Endothelial cell of umbilical vein (primary cell): Measurements from ENCODE around the gene VPS33B. TPM values are rescaled to one million over a fixed set of nuclear protein-coding genes. Genes with fewer than 3 reads are reported as not detected.

Experiments used
- BruUV-seq: library from RNA; stranded (reverse); fragments of 400-500 nt; replicated peaks from 2 replicates; lab custom pipeline; 2021; lab: Mats Ljungman, UMichigan
- CTCF ChIA-PET: fragments of 300-600, 350-600 bp; sonication (Branson Sonifier 250); formaldehyde crosslinking; loops from one replicate; lab custom pipeline; 2021; ENCODE audit warnings: antibody characterized with exemption, inconsistent platforms; lab: Charles Lee
- POLR2A ChIA-PET: fragments of 300-600, 350-600 bp; sonication (Branson Sonifier 250); formaldehyde crosslinking; loops from one replicate; lab custom pipeline; 2021; ENCODE audit warnings: antibody characterized with exemption, inconsistent platforms; lab: Charles Lee
- DNase-seq: peaks from one replicate; pipeline ENCODE4 v3.0.0-alpha.2; 2011; ENCODE audit warnings: low read depth, low spot score
- FAIRE-seq: peaks from 2 replicates; lab custom pipeline; 2011; peaks lifted over from hg19 to GRCh38; lab: Jason Lieb, UNC
- H2AFZ ChIP-seq: 2 replicates; pipeline ENCODE4 v1.6.0; 2012; ENCODE audit warnings: low read depth, low read length, control low read depth, inconsistent platforms
- H3K27ac ChIP-seq: 2 replicates; pipeline ENCODE4 v1.5.1; 2011; ENCODE audit warnings: low read depth, mild to moderate bottlenecking, control low read depth, low read length, moderate library complexity; ENCODE audit not compliant: insufficient read depth
- H3K27me3 ChIP-seq, 2 experiments: 2 replicates each; pipeline versions ENCODE4 v1.6.0 to v1.6.1; 2011; ENCODE audit warnings: low read length in 2 of 2, mixed read lengths in 1 of 2; ENCODE audit not compliant: control insufficient read depth in 2 of 2, insufficient read depth in 2 of 2
- H3K36me3 ChIP-seq, 2 experiments: 2 replicates in 1 of 2; 3 replicates in 1 of 2; pipeline ENCODE4 v1.5.1; 2011; ENCODE audit warnings: low read length in 2 of 2, mild to moderate bottlenecking in 1 of 2, moderate library complexity in 1 of 2; ENCODE audit not compliant: control insufficient read depth in 2 of 2, insufficient read depth in 2 of 2; ENCODE audit errors: extremely low read depth in 1 of 2
- H3K4me1 ChIP-seq: 3 replicates; pipeline ENCODE4 v1.5.1; 2011; ENCODE audit warnings: mild to moderate bottlenecking, low read length; ENCODE audit not compliant: control insufficient read depth, insufficient read depth; ENCODE audit errors: extremely low read depth
- H3K4me2 ChIP-seq: 2 replicates; pipeline ENCODE4 v1.6.1; 2011; ENCODE audit warnings: low read length, control low read depth, mixed read lengths; ENCODE audit not compliant: insufficient read depth
- H3K4me3 ChIP-seq, 3 experiments: fragments of 200-600 bp in 1 of 3; sonication (generic), shearing (Covaris generic) in 1 of 3; replicated peaks in 1 of 3; 2 replicates each; pipeline ENCODE4 v1.5.1; 2011 to 2016; ENCODE audit warnings: control low read depth in 3 of 3, low read length in 3 of 3, mild to moderate bottlenecking in 2 of 3, inconsistent platforms in 1 of 3, low read depth in 1 of 3, moderate library complexity in 1 of 3; ENCODE audit not compliant: insufficient read depth in 1 of 3
- H3K79me2 ChIP-seq: 2 replicates; pipeline ENCODE4 v1.6.0; 2012; ENCODE audit warnings: low read length, inconsistent platforms; ENCODE audit not compliant: control insufficient read depth, insufficient read depth
- H3K9ac ChIP-seq: replicated peaks from 2 replicates; pipeline ENCODE3; 2011; ENCODE audit warnings: low read length, control low read depth; ENCODE audit not compliant: insufficient read depth; ENCODE audit errors: extremely low read depth
- H3K9me1 ChIP-seq: replicated peaks from 3 replicates; pipeline ENCODE4 v1.6.0; 2011; ENCODE audit warnings: mild to moderate bottlenecking, low read length; ENCODE audit not compliant: control insufficient read depth, insufficient read depth; ENCODE audit errors: extremely low read depth
- H3K9me3 ChIP-seq: replicated peaks from 2 replicates; pipeline ENCODE4 v1.5.1; 2012; ENCODE audit warnings: low read length, inconsistent platforms; ENCODE audit not compliant: control insufficient read depth, insufficient read depth
- H4K20me1 ChIP-seq: replicated peaks from 2 replicates; pipeline ENCODE3; 2011; ENCODE audit warnings: mild to moderate bottlenecking, low read length; ENCODE audit not compliant: control insufficient read depth, insufficient read depth; ENCODE audit errors: extremely low read depth
- CTCF ChIP-seq, 2 donors: IDR thresholded peaks; 1 replicate in 1 of 2; 2 replicates in 1 of 2; pipeline ENCODE4 v1.5.1; 2011; ENCODE audit warnings: low read length in 2 of 2, mild to moderate bottlenecking in 2 of 2, moderate library complexity in 2 of 2, control low read depth in 1 of 2, inconsistent platforms in 1 of 2, low read depth in 1 of 2; ENCODE audit not compliant: insufficient read depth in 1 of 2; ENCODE audit errors: extremely low read depth in 1 of 2
- EZH2 ChIP-seq: IDR thresholded peaks from 2 replicates; pipeline ENCODE4 v1.6.1; 2012; ENCODE audit warnings: borderline replicate concordance, low read depth, mild to moderate bottlenecking, moderate library complexity, low read length, inconsistent platforms; ENCODE audit not compliant: severe bottlenecking
- FOS ChIP-seq: IDR thresholded peaks from 2 replicates; pipeline ENCODE4 v1.6.1; 2011; ENCODE audit warnings: mild to moderate bottlenecking, low read length, moderate library complexity, borderline replicate concordance; ENCODE audit not compliant: insufficient read depth
- GATA2 ChIP-seq: IDR thresholded peaks from 2 replicates; pipeline ENCODE4 v1.7.0; 2011; ENCODE audit warnings: low read depth, mild to moderate bottlenecking, moderate library complexity, mixed read lengths, low read length; ENCODE audit not compliant: insufficient read length, insufficient read depth
- JUN ChIP-seq: IDR thresholded peaks from 2 replicates; pipeline ENCODE4 v1.6.1; 2011; ENCODE audit warnings: borderline replicate concordance, low read depth; ENCODE audit not compliant: insufficient read length, insufficient read depth
- MAX ChIP-seq: IDR thresholded peaks from 2 replicates; pipeline ENCODE4 v1.6.1; 2011; ENCODE audit not compliant: insufficient read depth, insufficient read length
- MYC ChIP-seq: IDR thresholded peaks from one replicate; pipeline ENCODE4 v1.6.1; 2011; ENCODE audit warnings: mild to moderate bottlenecking, low read depth, low read length
- POLR2A ChIP-seq: IDR thresholded peaks from 2 replicates; pipeline ENCODE4 v1.6.1; 2012; ENCODE audit warnings: low read depth, mild to moderate bottlenecking, control low read depth, low read length
- POLR2AphosphoS5 ChIP-seq: IDR thresholded peaks from 2 replicates; pipeline ENCODE4 v1.6.1; 2012; ENCODE audit warnings: low read depth, mild to moderate bottlenecking, control low read depth, low read length, moderate library complexity; ENCODE audit not compliant: insufficient read depth
- dilution Hi-C: fragments of 300-500 bp; cut with MboI; formaldehyde crosslinking; loops from one replicate; pipeline ENCODE4 v1.15.0; 2019; ENCODE audit warnings: low sequenced_read_pairs; ENCODE audit not compliant: extremely low pct_ligation_motif_present
- intact Hi-C: fragments of 100-400 bp; cut with micrococcal nuclease; formaldehyde crosslinking; loops from one replicate; pipeline ENCODE4 v1.10.0; 2022
- polyA plus RNA-seq, 4 experiments: library from polyadenylated mRNA; depleted of rRNA in 3 of 4; stranded (reverse) in 3 of 4; unstranded in 1 of 4; fragments of >200 nt; gene quantifications; 2 replicates each; pipeline versions ENCODE4 v1.2.1 to v1.2.3, GENCODE V29; 2011 to 2012; ENCODE audit warnings: missing spikeins in 1 of 4
- total RNA-seq: library from RNA; stranded (reverse); gene quantifications from 2 replicates; pipeline ENCODE4 v1.2.3, GENCODE V29; 2021

Gene VPS33B
- total and polyA plus RNA-seq, 2 donors (not counting 3 experiments of a cell fraction or from before 2014, with no cell fraction given) = 11.8 to 14.2 TPM

- H2AFZ ChIP-seq = no peak overlapping the region
- H3K36me3 ChIP-seq = peaks cover 7 to 23% of the 10 kb centered on the region in 2 experiments
- H3K27ac ChIP-seq = no peak overlapping the region
- intact Hi-C loops = no loop called here
- no peak for FAIRE-seq
- DNase-seq = no peak
- no peak overlapping the region for H3K4me3 ChIP-seq
- H3K9me1 ChIP-seq = no peaks in the 10 kb centered on the region
- H3K27me3 ChIP-seq = no peaks in the 10 kb centered on the region
- ChIA-PET POLR2A (no interaction called here), CTCF (interaction anchor here (0.6 to 4.0 kb wide), 4 partner anchors 15 to 1095 kb away, joined by 3 to 28 read pairs (median 3); no protein-coding TSS in a partner anchor)
- BruUV-seq = no TSS peak
- H3K4me2 ChIP-seq = no peak overlapping the region
- H3K9me3 ChIP-seq = no peaks in the 10 kb centered on the region
- H3K4me1 ChIP-seq = no peaks in the 10 kb centered on the region
- no peak overlapping the region for H3K9ac ChIP-seq
- H4K20me1 ChIP-seq = no peaks in the 10 kb centered on the region
- dilution Hi-C loops = no loop called here
- no peak for TF ChIP-seq POLR2A
- no peak for TF ChIP-seq FOS
- TF ChIP-seq EZH2 = no peak
- no peaks in the 10 kb centered on the region for H3K79me2 ChIP-seq
These were observed 50.3 kb downstream of the VPS33B start for GRCh38 chr15:90972133-90972532.

- peaks cover 6 to 34% of the 10 kb centered on the region in 2 experiments for H3K36me3 ChIP-seq
These were observed 52.1 kb downstream of the VPS33B start for GRCh38 chr15:90970274-90970673.

More at GRCh38 chr15:90970274-90970673, 52.1 kb downstream of the VPS33B start:
- intact Hi-C loops = no loop called here
- DNase-seq (no peak), FAIRE-seq (no peak)
- Histone ChIP-seq H3K4me1 (no peaks in the 10 kb centered on the region), H3K27ac (no peak overlapping the region), H3K27me3 (no peaks in the 10 kb centered on the region), H3K4me3 (no peak overlapping the region), H3K4me2 (no peak overlapping the region), H3K9ac (no peak overlapping the region), H3K9me3 (no peaks in the 10 kb centered on the region), H2AFZ (no peak overlapping the region), H3K9me1 (no peaks in the 10 kb centered on the region), H4K20me1 (no peaks in the 10 kb centered on the region), H3K79me2 (no peaks in the 10 kb centered on the region)
- POLR2A ChIA-PET = no interaction called here
- no TSS peak for BruUV-seq
- TF ChIP-seq GATA2 = no peak
- TF ChIP-seq POLR2A = no peak
- TF ChIP-seq MYC = no peak
- TF ChIP-seq FOS = no peak
- no peak for TF ChIP-seq EZH2
- no peak for TF ChIP-seq POLR2AphosphoS5
- TF ChIP-seq MAX = no peak
- TF ChIP-seq JUN = no peak
- no peak for TF ChIP-seq CTCF (IDR thresholded peaks at IDR 0.05; ENCODE audit: extremely low read depth in 1 of 2, insufficient read depth in 1 of 2, low read depth in 1 of 2, low read length in 2 of 2)
- dilution Hi-C loops = no loop called here
- CTCF ChIA-PET = interaction anchor here (4.0 kb wide), 1 partner anchor 13 kb away, joined by 28 read pairs; no protein-coding TSS in a partner anchor
